Renal cortex interstitium (tissue), 11 donors: ENCODE results near the gene VPS18. TPM values are rescaled to one million over a fixed set of nuclear protein-coding genes. Genes with fewer than 3 reads are reported as not detected.
A peak's percentile ranks its signal among the peaks of the same experiment; 100 is the strongest.

Source experiments
- DNase-seq, 11 donors: peaks; one replicate each; pipeline ENCODE4 v3.0.0-alpha.2; 2013; ENCODE audit warnings: low read depth in 9 of 11, low spot score in 4 of 11; ENCODE audit errors: extremely low read depth in 1 of 11
- polyA plus RNA-seq, 3 donors: library from polyadenylated mRNA; unstranded; fragments of 120-200 nt; gene quantifications; one replicate each; pipeline ENCODE4 v1.2.1, GENCODE V29; 2013; ENCODE audit not compliant: insufficient read length in 3 of 3

VPS18 gene
- polyA plus RNA-seq, 3 donors: 15.5 to 19.2 (median 17.2) TPM

GRCh38 chr15:40892447-40893012, 1.7 kb upstream of the VPS18 start:
- no peak for DNase-seq

GRCh38 chr15:40893019-40893670, 1.1 kb upstream of the VPS18 start:
- DNase-seq: no peak

- DNase-seq: peak in 1 of 11 donors; percentile 63
Observed at GRCh38 chr15:40894681-40895448, 615 bp downstream of the VPS18 start.

GRCh38 chr15:40899536-40900207, 5.4 kb downstream of the VPS18 start:
- no peak for DNase-seq

GRCh38 chr15:40900256-40901052, 6.2 kb downstream of the VPS18 start:
- no peak for DNase-seq

- DNase-seq: no peak
Observed at GRCh38 chr15:40901053-40901443, 6.8 kb downstream of the VPS18 start.

GRCh38 chr15:40902605-40903561, 8.6 kb downstream of the VPS18 start:
- no peak for DNase-seq

GRCh38 chr15:40904552-40905201, 10.4 kb downstream of the VPS18 start:
- no peak for DNase-seq

GRCh38 chr15:40906091-40906990, 12.1 kb downstream of the VPS18 start:
- peak in 2 of 11 donors; percentile 66 to 75 for DNase-seq

GRCh38 chr15:40906991-40907802, 12.9 kb downstream of the VPS18 start:
- no peak for DNase-seq

GRCh38 chr15:40908095-40908494, 13.8 kb downstream of the VPS18 start:
- DNase-seq: no peak

- DNase-seq: no peak
Observed at GRCh38 chr15:40909662-40910630, 15.7 kb downstream of the VPS18 start.

GRCh38 chr15:40911141-40911540, 16.9 kb downstream of the VPS18 start:
- DNase-seq: peak in 5 of 11 donors; percentile 69 to 85 (median 80)

- DNase-seq: no peak
Observed at GRCh38 chr15:40911693-40912092, 17.4 kb downstream of the VPS18 start.

- DNase-seq: no peak
Observed at GRCh38 chr15:40912478-40912877, 18.2 kb downstream of the VPS18 start.
